RWPE2 (cell line): Measurements from ENCODE around the gene DLG2.

Source experiments
- ATAC-seq: fragments of 200-7000 bp; cut with Tn5 transposase; 3 replicates; pipeline ENCODE4 v1.9.1; 2021; ENCODE audit warnings: low read depth
- DNase-seq: peaks from one replicate; pipeline ENCODE4 v3.0.0-alpha.2; 2020; ENCODE audit warnings: low spot score
- H3K27ac ChIP-seq: fragments of 450-650 bp; 2 replicates; pipeline ENCODE4 v1.5.1; 2017; ENCODE audit warnings: mild to moderate bottlenecking; ENCODE audit not compliant: poor library complexity, severe bottlenecking
- H3K27me3 ChIP-seq: fragments of 250-450 bp; sonication (Bioruptor Pico); 2 replicates; pipeline ENCODE4 v1.5.1; 2021; ENCODE audit warnings: mild to moderate bottlenecking, moderate library complexity; ENCODE audit not compliant: insufficient read depth, poor library complexity, severe bottlenecking
- H3K36me3 ChIP-seq: fragments of 250-450 bp; sonication (Bioruptor Pico); 2 replicates; pipeline ENCODE4 v1.5.1; 2020; ENCODE audit warnings: low read depth, mild to moderate bottlenecking, moderate library complexity
- H3K4me1 ChIP-seq: fragments of 250-450 bp; sonication (Bioruptor Pico); 2 replicates; pipeline ENCODE4 v1.5.1; 2021; ENCODE audit warnings: mild to moderate bottlenecking, moderate library complexity; ENCODE audit not compliant: insufficient read depth, poor library complexity, severe bottlenecking
- H3K4me3 ChIP-seq: fragments of 250-450 bp; sonication (Bioruptor Pico); 2 replicates; pipeline ENCODE4 v1.5.1; 2021; ENCODE audit warnings: mild to moderate bottlenecking, moderate library complexity; ENCODE audit not compliant: severe bottlenecking
- H3K9me3 ChIP-seq: fragments of 250-450 bp; sonication (Bioruptor Pico); 2 replicates; pipeline ENCODE4 v1.5.1; 2021; ENCODE audit warnings: mild to moderate bottlenecking, moderate library complexity; ENCODE audit not compliant: severe bottlenecking
- TF ChIP-seq, protein P1 (sequence below): fragments of 450-650 bp; IDR thresholded peaks from one replicate; pipeline ENCODE4 v1.5.1; 2017; ENCODE audit warnings: mild to moderate bottlenecking, moderate library complexity; ENCODE audit not compliant: poor library complexity, severe bottlenecking

The DLG2 gene

DNA sequence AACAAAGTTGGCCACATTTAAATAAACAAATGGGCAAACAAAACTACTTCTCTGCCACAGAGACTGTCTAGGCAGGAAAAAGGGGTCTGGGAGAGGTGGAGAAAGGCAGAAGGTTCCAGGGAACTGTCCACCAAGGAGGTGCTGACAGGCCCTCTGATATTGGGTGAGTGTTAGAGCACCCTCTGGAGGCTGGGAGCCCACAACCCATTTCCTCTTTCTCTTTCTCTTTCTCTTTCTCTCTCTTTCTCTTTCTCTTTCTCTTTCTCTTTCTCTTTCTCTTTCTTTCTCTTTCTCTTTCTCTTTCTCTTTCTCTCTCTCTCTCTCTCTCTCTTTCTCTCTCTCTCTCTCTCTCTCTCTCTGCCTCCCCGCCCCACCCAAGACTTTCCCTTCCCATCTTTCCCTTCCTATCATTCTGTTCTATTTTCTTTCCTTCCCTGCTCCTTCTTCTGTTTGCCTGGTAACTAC lies 912.8 kb downstream of the DLG2 start:
- Histone ChIP-seq H3K27ac (no peak overlapping the region), H3K27me3 (peaks cover 11% of the 10 kb centered on the region), H3K36me3 (no peaks in the 10 kb centered on the region), H3K4me1 (no peaks in the 10 kb centered on the region), H3K9me3 (no peaks in the 10 kb centered on the region), H3K4me3 (no peak overlapping the region)
- ATAC-seq, result peak; percentile 72; the same call in 1 of the 3 replicates
- TF ChIP-seq, protein P1, sequence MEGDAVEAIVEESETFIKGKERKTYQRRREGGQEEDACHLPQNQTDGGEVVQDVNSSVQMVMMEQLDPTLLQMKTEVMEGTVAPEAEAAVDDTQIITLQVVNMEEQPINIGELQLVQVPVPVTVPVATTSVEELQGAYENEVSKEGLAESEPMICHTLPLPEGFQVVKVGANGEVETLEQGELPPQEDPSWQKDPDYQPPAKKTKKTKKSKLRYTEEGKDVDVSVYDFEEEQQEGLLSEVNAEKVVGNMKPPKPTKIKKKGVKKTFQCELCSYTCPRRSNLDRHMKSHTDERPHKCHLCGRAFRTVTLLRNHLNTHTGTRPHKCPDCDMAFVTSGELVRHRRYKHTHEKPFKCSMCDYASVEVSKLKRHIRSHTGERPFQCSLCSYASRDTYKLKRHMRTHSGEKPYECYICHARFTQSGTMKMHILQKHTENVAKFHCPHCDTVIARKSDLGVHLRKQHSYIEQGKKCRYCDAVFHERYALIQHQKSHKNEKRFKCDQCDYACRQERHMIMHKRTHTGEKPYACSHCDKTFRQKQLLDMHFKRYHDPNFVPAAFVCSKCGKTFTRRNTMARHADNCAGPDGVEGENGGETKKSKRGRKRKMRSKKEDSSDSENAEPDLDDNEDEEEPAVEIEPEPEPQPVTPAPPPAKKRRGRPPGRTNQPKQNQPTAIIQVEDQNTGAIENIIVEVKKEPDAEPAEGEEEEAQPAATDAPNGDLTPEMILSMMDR, result peak; percentile 63
- peak; percentile 48 for DNase-seq

DNA sequence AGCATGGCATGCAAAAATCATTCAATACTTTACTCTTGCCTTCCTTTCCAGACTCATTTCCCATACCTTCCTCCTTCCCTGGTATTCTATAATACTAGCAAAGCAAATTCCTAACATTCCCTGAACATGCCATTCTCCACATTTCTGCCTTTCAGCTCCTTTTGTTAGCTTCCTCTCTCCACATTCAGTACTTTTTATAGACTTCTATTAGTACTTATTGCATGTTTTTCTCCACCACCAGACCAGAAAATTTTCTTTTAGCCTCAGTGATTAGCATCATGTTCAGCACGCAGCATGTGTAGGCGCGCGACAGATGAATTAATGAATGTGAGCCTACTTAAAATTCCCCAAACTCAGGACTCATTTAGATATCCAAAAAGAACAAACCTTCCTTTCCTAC lies 935.3 kb downstream of the DLG2 start:
- no peak overlapping the region for H3K4me3 ChIP-seq

DNA sequence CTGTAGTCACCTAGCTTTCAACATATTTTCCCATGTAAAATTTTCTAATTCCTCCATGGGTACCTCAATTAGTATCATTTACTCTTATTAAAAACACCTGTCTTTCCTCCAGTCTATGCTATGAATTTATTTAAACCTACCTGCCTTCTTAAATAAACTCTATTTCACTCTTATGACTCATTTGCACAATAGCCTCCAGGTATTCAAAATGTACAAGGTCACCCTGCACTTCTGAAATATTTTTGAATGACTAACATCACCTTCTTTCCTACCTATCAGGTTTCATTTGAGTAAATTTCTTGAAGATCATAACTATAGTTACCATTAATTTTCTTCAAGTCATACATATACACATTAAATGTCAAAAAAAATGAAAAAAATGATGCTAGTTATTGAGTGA lies 939.7 kb downstream of the DLG2 start:
- Histone ChIP-seq H3K4me3 (no peak overlapping the region), H3K27ac (no peak overlapping the region), H3K9me3 (no peaks in the 10 kb centered on the region), H3K4me1 (peaks cover 8% of the 10 kb centered on the region), H3K27me3 (no peaks in the 10 kb centered on the region), H3K36me3 (no peaks in the 10 kb centered on the region)
- peak; percentile 64; the same call in 2 of the 3 replicates for ATAC-seq
- no peak for DNase-seq
- TF ChIP-seq, protein P1, result no peak

More for the DNA sequence above, 935.3 kb downstream of the DLG2 start:
- TF ChIP-seq, protein P1, result no peak
- Histone ChIP-seq H3K9me3 (no peaks in the 10 kb centered on the region), H3K27ac (no peak overlapping the region), H3K4me1 (peaks cover 8% of the 10 kb centered on the region), H3K36me3 (no peaks in the 10 kb centered on the region), H3K27me3 (no peaks in the 10 kb centered on the region)
- ATAC-seq (no peak), DNase-seq (no peak)

DNA sequence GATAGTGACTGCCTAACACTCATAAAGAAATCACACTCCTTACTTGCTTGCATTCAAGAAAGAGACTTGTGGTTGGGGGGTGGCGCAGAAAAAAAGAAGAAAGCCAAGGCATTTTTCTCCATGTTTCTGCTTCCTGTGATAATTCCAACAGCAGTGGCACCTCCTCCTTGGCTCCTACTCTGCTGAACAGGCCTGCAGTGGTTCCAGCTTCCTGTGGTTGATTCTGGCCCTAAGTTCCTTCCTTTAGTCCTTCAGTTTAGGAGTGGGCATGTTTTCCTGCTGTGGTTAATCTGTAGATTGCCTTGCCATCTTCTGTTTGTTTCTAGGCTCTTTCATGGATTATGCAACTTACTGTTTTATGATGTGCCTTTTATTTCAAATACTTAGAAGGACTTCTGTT lies 940.4 kb downstream of the DLG2 start:
- no peak for DNase-seq

DNA sequence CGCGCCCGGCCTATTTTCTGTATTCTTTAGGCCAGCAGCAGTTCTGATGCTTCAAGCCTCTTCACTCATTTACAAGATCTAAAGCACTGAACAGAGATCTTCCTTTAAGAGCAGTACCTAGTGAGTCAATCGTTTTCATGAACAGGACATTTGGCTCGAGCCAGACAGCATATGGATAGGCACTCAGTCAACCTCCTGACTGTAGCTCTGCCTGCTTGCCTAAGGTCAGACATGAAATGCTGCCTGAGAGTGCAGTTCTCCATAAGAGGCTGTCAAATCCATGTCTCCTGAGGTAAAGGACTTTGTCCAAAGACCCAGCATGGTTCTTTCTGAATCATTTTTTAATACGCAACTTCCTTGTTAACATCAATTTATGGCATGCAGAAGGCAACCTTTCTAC lies 941.2 kb downstream of the DLG2 start:
- TF ChIP-seq, protein P1, result no peak
- Histone ChIP-seq H3K27ac (no peak overlapping the region), H3K27me3 (no peaks in the 10 kb centered on the region), H3K4me3 (no peak overlapping the region), H3K36me3 (no peaks in the 10 kb centered on the region), H3K9me3 (no peaks in the 10 kb centered on the region), H3K4me1 (peaks cover 8% of the 10 kb centered on the region)
- no peak for DNase-seq
- no peak for ATAC-seq

More for the DNA sequence above, 940.4 kb downstream of the DLG2 start:
- Histone ChIP-seq H3K4me3 (no peak overlapping the region), H3K4me1 (peaks cover 8% of the 10 kb centered on the region), H3K27me3 (no peaks in the 10 kb centered on the region), H3K27ac (no peak overlapping the region), H3K9me3 (no peaks in the 10 kb centered on the region), H3K36me3 (no peaks in the 10 kb centered on the region)
- TF ChIP-seq, protein P1, result no peak
- no peak; the same call in 2 of the 3 replicates for ATAC-seq
